Subcutaneous adipose tissue (tissue), 4 donors: ENCODE data around the gene SLC39A3. TPM values are rescaled to one million over a fixed set of nuclear protein-coding genes. Genes with fewer than 3 reads are reported as not detected.

Experiments
- total RNA-seq, 4 donors: library from RNA; depleted of rRNA; stranded (reverse); fragments of >200 nt; gene quantifications; one replicate each; pipeline ENCODE4 v1.1.0, GENCODE V29; 2016
- TF ChIP-seq, protein P1 (sequence below): fragments of 450-650 bp; IDR thresholded peaks from one replicate; pipeline ENCODE4 v1.5.1; 2016; ENCODE audit warnings: low read depth, mild to moderate bottlenecking, control low read depth, antibody characterized with exemption, moderate library complexity

SLC39A3 gene
- total RNA-seq, 4 donors from 2014 or later, result 15.2 to 25.4 (median 21.3) TPM

- TF ChIP-seq, protein P1, sequence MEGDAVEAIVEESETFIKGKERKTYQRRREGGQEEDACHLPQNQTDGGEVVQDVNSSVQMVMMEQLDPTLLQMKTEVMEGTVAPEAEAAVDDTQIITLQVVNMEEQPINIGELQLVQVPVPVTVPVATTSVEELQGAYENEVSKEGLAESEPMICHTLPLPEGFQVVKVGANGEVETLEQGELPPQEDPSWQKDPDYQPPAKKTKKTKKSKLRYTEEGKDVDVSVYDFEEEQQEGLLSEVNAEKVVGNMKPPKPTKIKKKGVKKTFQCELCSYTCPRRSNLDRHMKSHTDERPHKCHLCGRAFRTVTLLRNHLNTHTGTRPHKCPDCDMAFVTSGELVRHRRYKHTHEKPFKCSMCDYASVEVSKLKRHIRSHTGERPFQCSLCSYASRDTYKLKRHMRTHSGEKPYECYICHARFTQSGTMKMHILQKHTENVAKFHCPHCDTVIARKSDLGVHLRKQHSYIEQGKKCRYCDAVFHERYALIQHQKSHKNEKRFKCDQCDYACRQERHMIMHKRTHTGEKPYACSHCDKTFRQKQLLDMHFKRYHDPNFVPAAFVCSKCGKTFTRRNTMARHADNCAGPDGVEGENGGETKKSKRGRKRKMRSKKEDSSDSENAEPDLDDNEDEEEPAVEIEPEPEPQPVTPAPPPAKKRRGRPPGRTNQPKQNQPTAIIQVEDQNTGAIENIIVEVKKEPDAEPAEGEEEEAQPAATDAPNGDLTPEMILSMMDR, result no peak
These were observed 34.4 kb upstream of the SLC39A3 start for GRCh38 chr19:2774083-2774679.

- TF ChIP-seq, protein P1, result no peak
These were observed 32.2 kb upstream of the SLC39A3 start for GRCh38 chr19:2771786-2772674.

DNA sequence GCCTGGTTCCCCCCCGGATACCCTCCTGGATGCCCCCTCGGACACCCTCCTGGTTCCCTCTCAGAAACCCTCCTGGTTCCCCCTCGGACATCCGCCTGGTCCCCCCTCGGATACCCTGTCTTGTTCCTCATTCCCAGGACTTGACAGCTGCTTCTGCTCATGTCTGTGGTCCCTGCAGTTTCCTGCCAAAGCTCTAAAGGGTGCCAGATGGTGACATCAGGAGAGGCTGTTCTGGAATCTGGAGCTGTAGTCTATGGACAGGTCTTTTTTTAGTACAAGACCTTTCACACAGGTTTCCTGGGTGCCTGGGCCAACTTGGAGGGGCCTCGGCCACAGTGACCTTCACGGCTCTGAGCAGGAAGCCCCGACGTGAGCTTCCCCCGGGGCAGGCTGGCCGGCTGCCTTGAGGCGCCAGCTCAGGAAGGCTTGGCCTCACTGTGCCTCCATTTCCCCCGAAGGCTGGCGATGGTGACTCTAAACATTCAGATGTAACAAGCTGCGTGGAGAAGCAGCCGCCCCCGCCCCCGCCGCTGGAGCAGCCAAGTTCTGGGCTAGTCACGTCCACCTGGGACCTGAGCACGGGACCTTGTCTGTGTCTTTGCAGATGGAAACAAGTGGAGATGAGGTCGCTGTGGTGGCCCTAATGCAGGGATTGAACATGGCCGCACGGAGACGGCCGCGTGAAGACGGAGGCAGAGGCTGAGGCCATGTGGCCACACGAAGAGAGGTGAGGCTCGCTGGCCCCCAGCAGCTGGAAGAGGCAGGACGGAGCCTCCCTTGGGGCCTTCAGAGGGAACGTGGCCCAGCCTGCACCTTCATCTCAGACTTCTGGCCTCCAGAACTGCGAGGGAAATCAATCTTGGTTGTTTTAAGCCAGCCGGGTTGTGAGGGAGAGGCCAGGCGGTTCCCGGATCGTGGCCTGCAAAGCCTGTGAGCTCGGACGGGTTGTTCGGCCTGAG, 30.5 kb upstream of the SLC39A3 start:
- TF ChIP-seq, protein P1, result no peak

DNA sequence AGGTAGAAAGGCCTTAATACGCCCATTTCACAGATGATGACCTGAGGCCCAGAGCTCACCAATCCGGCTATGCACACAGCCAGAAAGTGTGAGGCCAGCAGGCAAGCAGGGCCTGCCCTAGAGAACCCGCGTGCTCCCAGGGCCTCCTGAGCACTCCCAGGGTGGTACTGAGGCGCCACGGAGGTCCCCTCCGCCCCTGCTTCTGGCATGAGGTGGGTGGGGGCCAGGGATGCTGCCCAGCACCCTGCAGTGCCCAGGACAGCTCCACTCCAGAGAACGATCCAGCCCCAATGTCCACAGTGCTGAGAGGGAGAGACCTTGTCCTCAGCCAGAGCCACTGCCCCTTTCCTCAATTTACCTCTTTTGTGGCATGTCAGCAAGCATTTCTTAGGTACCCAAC, 29.4 kb upstream of the SLC39A3 start:
- TF ChIP-seq, protein P1, result no peak

- TF ChIP-seq, protein P1, result no peak
These were observed 28.7 kb upstream of the SLC39A3 start for GRCh38 chr19:2768365-2769132.

DNA sequence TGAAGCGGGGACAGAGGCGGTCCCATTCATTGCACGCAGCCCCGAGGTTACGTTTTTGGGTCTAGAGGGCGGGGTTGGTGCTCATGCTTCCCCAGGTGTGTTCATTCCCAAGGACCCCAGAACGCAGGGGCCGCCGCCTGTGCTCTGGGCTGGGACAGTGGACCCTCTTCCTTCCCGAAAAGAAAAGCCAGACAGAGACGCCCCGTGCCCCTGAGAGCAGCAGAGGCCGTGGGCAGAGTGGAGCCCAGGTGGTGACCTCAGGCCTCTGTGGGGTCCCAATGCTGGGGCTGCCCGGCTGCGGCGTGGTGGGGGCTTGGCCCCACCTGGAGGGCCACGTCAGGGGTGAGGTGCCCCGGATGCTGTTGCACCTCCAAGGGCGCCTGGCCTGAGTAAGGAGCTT, 27.9 kb upstream of the SLC39A3 start:
- TF ChIP-seq, protein P1, result no peak
